Myocyte (in vitro differentiated cells): ENCODE measurements around the gene ANKK1. TPM values are rescaled to one million over a fixed set of nuclear protein-coding genes. Genes with fewer than 3 reads are reported as not detected.
A peak's percentile ranks its signal among the peaks of the same experiment; 100 is the strongest.

Experiments
- DNase-seq: peaks from one replicate; pipeline ENCODE4 v3.0.0-alpha.2; 2012; ENCODE audit warnings: low read depth
- total RNA-seq: library from RNA; depleted of rRNA; stranded (reverse); fragments of >200 nt; gene quantifications from 2 replicates; pipeline ENCODE4 v1.2.3, GENCODE V29; 2014

Gene ANKK1
- total RNA-seq, 1 donor from 2014 or later = not detected

DNA sequence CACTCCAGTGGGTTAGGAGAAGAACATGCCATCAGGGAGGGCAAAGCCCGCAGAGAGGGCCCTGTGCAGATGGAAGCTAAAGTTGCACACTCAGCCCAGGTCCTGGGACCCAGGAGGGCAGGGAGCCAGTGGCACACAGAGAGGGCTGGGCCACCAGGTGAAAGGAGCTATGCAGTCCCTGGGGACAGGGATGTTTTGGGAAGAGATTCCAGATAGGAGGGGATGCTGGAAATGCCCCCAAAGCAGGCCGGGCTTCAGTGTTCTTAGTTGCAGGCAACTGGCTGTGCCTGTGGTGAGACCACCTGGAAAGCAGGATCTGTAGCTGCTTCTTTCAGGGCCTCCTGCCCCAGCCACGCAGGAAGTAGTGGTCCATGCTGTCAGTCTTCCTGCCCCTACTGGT, 19.6 kb downstream of the ANKK1 start:
- DNase-seq = no peak

DNA sequence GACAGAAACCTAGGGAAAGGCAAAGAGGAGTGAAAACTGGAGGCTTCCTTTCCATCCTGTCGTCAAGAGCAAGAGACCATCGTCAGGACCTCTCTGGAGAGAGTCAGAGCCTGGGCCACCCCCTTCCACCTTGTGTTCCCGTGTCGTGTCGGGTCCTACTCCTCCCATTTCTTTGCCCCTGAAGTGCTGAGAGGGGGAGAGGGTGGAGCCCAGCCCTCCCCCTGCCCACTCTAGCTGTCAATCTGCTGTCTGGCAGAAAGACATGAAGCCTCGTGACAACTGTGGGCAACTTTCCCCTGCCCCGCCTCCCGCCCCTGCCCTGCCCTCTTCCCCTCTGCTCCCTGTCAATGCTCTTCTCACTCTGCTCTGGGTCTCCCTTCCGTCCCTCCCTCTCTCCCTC, 20.6 kb downstream of the ANKK1 start:
- peak; percentile 11 for DNase-seq

DNA sequence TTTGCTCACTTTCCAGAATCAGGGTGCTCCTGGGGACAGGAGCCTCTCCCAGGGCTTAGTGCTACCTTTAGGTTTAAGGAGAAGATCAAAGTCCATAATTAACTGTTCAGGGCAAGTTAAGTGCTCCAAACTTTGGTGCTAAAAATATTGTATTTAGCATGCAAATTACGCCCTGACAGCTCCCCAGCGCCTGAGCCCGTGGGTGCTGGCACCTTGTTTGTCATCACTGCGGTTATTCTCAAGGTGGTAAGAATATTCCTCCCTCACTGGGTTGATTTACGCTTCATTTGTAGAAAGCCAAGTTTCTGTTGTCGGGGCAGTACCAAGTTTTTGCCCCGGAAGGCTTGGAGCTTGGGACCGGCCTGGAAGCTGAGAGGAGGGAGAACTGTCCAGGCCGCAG, 21.3 kb downstream of the ANKK1 start:
- no peak for DNase-seq

DNA sequence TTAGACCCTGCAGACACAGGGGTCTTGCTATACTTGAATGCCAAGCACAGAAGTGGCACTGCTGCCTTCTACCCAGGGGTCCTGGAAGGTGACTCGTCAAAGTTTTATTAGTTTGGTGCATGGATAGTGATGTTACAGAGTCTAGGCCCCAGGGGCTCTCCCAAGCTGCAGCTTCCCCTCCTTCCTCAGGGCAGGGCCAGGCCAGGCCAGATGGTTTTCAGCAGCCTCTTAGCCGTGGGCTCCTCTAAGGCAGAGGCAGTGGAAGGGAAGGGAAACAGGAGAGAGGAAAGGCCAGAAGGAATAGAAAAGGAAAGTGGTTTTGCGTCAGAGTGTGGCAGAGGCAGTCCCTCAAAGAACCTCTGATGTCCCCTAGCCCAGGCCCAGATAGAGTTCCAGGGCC, 21.9 kb downstream of the ANKK1 start:
- no peak for DNase-seq

DNA sequence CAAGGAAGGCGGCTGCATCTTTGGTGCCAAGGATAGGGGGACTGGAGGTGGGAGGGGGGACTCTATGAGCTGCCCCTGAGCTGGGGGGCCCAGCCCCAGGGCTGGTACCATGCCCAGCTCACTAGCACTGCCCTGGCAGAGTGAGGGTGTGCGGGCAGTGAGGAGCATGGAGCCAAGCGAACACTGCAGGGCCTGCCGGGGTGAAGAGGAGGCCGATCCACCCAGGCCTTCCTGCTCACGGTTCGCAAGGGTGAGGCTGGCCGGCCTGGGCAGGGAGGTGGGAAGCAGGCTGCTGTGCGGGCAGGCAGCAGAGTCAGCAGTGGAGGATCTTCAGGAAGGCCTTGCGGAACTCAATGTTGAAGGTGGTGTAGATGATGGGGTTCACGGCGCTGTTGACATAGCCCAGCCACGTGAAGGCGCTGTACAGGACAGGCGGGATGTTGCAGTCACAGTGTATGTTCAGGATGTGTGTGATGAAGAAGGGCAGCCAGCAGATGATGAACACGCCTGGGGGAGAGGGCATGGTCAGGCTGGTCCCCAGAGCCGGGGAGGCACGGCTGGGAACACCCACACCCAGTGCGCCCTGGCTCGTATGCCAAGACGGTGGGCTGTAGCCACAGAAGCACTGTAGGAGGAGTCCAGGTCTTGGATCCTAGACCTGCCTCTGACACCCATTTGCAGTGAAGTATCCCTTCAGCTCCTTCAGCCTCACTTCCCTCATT, 23.0 kb downstream of the ANKK1 start:
- DNase-seq = no peak

DNA sequence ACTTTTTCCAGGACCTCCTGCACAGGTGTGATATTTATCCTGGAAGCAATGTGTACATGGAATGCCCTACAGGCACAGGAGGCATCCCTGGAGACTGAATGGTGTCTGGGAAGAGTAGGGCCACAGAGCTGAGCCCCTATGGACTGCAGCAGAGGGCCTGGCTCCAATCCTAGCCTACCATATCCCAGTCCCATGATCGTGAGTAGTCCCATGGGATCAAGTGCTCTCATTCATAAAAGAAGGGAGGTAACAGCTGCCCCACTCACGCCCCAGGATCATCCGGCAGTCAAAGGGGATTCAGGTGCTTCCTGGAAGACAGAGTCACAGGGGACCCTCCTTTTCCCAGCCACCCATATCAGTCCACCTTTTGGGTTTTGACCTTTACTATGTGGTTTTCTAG, 24.0 kb downstream of the ANKK1 start:
- no peak for DNase-seq

DNA sequence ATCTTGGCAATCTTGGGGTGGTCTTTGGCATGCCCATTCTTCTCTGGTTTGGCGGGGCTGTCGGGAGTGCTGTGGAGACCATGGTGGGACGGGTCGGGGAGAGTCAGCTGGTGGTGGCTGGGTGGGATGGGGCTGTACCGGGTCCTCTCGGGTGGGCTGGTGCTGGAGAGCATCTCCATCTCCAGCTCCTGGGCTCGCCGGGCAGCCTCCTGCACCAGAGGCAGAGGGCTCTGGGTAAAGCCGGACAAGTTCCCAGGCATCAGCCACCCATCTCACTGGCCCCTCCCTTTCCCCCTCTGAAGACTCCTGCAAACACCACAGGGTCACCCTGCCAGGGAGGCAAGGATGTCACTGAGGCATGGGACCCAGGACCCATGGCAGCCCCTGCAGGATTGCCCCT, 25.1 kb downstream of the ANKK1 start:
- no peak for DNase-seq

DNA sequence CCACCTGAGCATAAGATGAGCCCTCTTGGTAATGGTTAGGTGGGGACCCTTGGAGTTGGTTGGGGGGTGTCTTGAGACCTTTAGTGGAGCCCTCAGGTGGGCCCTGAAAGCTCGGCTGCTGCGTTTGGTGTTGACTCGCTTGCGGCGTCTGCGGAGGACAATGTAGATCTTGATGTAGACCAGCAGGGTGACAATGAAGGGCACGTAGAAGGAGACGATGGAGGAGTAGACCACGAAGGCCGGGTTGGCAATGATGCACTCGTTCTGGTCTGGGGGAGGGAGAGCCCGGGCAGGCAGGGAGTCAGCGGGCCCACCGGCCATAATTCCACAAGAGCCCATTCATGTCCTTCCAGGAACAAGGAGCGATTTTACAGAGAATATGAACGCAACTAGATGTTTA, 27.8 kb downstream of the ANKK1 start:
- DNase-seq = no peak

DNA sequence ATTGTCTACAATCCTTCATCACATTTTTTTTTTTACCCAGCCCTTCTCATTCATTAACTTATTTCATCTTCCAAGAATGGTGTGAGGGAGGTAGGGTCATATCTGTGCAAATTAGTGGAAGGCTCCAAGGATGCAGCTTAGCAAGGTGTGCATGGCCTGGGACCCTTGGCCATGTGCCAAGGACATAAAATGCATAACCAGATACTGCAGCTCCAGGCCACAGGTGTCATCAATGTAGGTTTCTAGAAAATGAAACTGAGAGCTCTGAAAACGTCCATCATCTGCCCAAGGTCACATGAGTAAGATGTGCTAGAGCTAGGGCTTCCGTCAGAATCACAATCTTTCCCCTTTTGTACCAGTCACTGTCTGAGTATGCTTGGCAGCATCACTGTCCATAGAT, 29.8 kb downstream of the ANKK1 start:
- no peak for DNase-seq

DNA sequence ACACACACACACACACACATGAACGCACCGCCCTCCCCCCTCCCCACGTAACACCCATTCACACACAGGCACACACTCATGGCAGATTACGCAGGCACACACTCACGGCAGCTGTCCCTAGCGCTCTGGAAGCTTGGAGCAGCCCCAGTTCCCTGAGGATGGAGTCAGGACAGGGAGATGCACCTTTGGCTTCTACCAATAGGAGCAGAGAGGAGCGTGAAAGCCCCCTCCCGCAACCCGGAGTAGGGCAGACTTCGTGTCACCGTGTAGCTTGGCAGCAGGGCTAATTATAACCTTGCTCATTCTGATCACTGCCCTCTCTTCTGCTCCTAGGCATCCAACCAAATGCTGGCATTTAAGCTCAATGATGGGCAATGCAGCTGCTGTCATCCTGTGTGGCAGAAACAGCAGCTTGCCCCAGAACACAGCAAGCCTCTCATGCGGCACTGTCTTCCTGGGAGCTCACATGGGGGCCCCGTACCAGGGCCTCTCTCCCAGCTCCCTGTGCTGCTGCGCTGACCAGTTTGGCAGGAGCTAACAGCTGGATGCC, 31.9 kb downstream of the ANKK1 start:
- DNase-seq = peak; percentile 41

DNA sequence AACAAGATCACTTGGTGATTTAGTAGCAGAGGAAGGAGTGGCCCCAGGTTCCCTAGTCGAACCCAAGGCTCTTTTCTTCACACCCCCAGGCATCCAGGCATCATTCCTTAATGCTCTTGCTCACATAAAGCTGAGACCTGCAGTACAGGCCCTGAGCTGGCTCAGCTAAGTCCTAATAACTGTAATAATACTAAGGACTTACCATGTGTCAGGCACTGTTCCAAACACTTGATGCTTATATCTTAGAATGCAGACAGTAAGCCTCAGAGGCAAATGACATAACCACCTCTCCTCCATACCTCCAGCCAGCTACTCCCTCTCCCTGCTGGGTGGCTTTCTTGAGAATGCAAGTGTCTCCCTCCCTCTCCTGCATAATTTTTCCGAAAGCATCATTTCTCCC, 33.2 kb downstream of the ANKK1 start:
- no peak for DNase-seq

DNA sequence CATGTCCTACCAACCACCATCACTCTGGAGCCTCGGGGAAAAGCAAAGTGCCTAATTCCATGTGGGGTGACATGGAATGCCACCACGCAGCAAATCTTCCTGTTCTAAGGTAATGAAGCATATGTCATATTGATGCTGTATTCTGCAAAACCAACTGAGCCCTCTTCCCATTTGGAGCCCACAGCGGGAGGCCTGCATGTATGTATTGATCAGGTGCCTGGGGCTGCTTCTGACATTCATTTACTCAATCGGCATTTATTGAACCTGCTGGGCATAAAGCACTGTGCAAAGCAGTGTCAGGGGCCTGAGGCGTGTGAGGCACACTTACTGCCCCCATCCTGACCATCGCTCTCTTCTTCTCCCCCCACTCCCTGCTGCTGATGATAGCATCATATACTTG, 39.1 kb downstream of the ANKK1 start:
- DNase-seq = no peak

DNA sequence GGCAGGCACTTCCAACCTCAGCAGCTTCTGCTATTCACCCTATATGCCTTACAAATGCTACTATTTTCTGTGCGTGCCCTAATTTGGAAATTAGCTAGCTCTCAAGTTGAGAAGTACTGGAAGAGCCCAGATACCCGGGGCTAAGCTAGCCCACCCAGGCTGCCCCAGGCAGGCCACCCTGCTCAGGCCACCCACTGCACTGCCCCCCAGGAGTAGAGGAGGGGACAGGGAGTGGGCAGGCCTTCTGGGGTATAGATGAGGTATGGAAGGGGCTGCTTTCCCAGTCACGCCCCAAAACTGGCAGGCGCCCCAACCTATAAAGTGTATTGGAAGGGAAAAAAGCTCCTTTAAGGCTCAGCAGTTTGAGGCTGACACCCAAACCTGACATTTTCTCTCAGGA, 44.2 kb downstream of the ANKK1 start:
- no peak for DNase-seq

DNA sequence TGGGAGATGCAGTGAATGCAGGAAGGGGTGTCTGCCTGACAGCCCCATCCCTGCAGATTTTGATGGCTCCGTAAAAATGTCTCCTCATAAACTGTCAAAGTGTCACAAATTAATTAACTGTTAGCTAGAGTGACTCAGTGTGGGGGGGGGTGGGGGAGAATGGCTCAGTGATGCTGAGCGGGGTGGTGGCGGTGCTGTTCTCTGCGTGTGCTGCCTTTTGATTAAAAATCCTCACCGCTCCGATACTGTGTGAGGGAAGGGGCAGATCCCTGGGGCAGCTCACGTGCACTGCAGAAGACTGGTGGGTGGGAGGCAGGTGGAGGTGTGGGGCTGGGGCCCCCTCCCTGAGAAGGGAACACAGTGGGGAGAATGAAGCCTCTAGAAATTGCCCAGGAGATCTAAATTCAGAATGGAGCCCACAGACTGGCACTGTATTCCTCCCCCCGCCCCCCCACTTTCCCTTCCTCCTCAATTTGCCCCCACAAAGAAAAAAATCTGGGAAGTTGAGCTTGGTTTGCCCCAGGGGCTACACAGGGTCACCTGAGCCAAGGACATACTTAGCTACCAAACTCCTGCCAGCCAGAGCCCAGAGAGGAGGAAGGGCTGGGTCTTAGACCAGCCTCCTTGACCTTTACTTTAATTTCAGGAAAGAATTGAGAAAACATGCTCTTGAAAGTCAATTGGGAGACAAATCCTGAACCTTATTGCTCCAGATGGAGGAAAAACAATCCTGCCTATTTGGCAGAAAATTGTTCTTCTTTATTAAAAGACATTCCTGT, 47.8 kb downstream of the ANKK1 start:
- no peak for DNase-seq

DNA sequence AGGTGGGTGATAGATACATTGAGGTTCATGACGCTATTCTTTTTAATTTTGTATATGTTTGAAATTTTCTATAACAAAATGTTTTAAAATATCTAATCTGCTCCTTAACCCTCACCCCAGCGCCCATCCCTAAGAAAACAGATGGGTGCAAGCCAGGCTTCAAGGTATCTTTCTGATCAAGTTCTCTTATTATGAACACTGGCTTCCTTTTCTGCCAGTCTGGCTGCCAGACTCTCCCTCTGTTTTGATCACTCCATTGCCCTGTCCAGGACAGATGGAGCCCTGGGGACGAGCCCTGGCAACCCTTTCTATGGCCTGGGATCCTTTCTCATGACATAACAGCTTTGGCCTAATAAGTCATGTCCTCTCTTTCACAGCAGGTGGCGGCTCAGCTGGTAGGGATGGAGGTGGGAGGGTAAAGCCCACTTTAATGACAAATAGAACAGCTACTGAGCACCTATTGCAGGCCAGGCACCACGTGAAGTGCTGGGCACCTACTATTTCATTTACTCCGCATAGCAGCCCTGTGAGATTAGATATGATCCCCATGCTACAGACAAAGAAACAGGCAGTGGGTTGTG, 49.2 kb downstream of the ANKK1 start:
- peak; percentile 31 for DNase-seq

DNA sequence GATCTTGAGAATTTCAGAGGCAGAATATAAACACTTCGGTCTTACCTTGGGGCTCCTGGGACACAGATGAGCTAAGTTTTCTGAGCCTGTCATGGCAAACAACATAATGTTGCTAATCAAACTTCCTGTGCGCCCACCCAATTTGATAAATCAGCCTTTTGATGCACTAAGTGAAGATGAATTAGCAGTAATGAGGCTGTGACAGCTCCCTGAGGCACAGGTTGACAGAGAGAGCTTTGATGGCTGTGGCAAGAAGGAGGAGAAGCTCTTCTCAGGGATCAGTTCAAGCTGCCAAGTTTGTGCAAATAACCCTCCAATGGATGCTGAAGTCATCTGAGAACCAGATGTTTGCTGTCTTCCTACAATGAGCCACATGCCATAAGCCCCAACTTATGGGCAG, 53.2 kb downstream of the ANKK1 start:
- no peak for DNase-seq

DNA sequence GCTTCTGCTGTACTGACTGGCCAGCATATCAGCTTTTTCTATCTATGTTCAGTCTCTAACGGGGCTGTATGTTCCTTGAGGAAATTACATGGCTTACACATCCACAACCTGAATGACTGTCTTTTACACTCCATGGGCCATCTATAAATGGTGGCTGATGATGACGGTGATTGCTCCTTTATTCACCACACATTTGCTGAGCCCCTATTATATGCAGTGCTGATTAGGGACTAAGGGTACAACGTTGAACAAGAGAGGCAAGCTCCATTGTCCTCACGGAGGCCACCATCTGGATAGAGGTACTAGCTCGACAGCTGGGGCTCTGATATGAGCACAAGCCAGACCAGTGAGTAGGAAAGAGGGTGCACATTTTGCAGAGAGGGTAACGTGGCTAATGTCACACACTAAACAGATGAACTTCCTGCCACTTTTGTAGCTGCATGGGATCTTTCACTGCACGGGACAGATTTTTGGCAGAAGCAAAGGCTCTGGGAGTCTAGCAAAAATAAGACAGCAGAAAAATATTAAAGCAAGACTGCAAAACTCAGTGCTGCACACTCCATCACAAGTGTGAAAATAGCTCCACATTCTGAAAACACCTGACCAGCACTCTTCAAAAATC, 57.0 kb downstream of the ANKK1 start:
- no peak for DNase-seq

DNA sequence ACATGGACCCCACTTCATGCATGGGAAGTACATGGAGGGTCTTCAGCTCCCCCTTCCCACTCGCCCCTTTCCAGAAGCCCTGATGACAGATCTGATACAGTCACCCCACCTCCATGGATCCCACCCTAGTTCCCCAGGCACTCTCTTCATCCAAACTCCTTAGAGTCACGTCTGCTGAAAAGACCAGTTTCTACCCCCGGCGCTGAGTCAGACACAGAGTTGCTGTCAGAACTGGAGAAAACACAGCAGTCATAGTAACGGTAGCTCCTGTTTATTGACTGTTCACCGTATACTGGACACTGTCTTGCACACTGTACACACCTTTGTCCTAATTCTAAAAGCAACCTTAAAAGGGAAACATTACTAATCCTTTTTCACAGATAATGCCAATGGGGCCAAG, 58.5 kb downstream of the ANKK1 start:
- DNase-seq = no peak

DNA sequence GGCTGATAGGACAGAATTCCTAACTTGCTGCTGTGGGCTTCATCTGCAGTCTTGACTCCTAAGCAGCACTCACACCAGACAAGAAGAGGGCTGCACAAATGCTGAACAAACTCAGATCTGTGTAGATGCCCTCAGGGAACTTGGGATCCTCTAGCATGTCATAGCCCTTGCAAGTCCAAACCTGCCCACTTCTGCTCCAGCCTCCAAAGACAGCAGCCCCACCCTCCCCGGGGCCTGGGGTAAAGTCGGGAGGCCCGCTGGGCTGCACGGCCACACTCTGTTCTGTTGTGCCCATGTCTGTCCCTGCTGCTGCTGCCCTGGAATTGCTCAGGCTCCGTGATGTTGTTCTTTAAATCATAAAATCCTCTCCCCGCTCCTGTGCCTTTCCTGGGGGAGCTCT, 59.4 kb downstream of the ANKK1 start:
- DNase-seq = no peak

DNA sequence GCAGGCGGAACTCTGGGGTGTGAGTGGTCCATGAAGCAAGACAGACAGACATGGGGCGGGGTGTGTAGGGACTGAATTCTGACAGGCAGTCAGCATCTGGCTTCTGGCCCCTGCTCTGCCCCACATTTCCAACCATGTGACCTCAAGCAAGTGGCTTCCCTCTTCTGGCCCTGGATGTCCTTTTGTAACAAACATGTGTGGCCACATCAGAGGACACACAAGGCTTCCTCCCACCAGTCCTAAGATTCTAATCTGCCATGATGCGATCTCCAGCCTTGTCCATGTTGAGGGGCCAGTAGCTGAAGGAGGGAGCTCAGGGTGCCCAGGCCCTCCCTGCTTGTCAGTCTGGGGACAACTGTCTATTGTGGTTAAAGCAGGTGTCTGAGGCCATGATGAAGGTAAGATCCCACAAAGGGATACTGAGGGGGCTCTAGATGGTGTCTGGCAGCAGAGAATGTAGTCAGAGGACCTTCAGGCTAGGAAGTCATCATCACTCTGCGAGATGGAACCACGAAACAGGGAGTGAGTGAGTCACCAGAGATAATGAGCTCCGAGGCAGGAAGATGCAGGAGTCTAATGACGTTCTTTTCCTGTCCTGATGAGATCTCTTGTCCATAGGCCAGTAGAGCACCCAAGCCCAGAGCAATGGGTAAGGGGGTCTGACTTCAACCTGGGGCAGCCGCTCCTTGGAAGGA, 60.2 kb downstream of the ANKK1 start:
- DNase-seq = peak; percentile 26

DNA sequence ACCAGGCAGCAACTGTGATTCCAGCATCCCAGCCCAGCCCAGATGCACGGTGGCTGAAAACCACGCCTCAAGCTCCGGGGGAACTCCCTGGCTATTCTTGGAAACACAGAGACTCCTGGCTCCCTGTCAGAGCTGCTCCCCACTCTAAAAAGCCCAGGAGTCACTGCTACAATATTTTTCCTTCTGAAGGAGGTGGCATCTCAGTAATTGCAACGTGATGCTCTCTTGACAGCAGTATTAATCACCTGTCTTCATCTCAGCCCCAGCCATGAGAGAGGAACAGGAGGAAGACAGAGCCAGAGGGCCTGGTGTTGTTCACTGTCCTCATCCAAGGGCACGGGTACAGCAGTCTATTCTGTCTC, 60.7 kb downstream of the ANKK1 start:
- peak; percentile 75 for DNase-seq
